MG63 (cell line): ENCODE data around the gene S100A1. TPM values are rescaled to one million over a fixed set of nuclear protein-coding genes. Genes with fewer than 3 reads are reported as not detected.
A peak's percentile ranks its signal among the peaks of the same experiment; 100 is the strongest.
"Not testable (repeated sequence)": the region's sequence is repeated elsewhere in the genome, so short reads cannot be mapped to it uniquely, and the experiment has no call there.

Source experiments
- DNase-seq: peaks from one replicate; pipeline ENCODE4 v3.0.0-alpha.2; 2020
- H3K27me3 ChIP-seq: fragments of 250-450 bp; sonication (Bioruptor Pico); 2 replicates; pipeline ENCODE4 v1.5.1; 2020; ENCODE audit warnings: mild to moderate bottlenecking, moderate library complexity
- H3K36me3 ChIP-seq: fragments of 250-450 bp; sonication (Bioruptor Pico); 2 replicates; pipeline ENCODE4 v1.5.1; 2020; ENCODE audit warnings: mild to moderate bottlenecking, moderate library complexity
- H3K4me3 ChIP-seq: fragments of 250-450 bp; sonication (Bioruptor Pico); 2 replicates; pipeline ENCODE4 v1.5.1; 2020; ENCODE audit warnings: mild to moderate bottlenecking, moderate library complexity
- H3K9me3 ChIP-seq: fragments of 250-450 bp; sonication (Bioruptor Pico); 2 replicates; pipeline ENCODE4 v1.5.1; 2020; ENCODE audit warnings: mild to moderate bottlenecking, moderate library complexity
- total RNA-seq: library from RNA; depleted of rRNA; stranded (reverse); fragments of >200 nt; shearing (Covaris generic); gene quantifications from 2 replicates; pipeline ENCODE4 v1.2.3, GENCODE V29; 2014; ENCODE audit warnings: low replicate concordance; rRNA removed

S100A1 gene
- total RNA-seq: 0.99 TPM in 1 of 2 replicates, not detected in the other

- peak; percentile 59 for DNase-seq
- peak within 1 kb of the TSS; percentile 56 for H3K4me3 ChIP-seq
- no peaks in the 10 kb centered on the region for H3K27me3 ChIP-seq
- no peaks in the 10 kb centered on the region for H3K9me3 ChIP-seq
- H3K36me3 ChIP-seq: peaks cover 33% of the 10 kb centered on the region
Measured at GRCh38 chr1:153627715-153628626, at the start of gene S100A1. Gene S100A1 (plus strand): TSS chr1:153628434. CDS start chr1:153630522, 2,088 bp downstream.

- Histone ChIP-seq H3K36me3 (no peaks in the 10 kb centered on the region), H3K4me3 (no peak overlapping the region), H3K27me3 (no peaks in the 10 kb centered on the region), H3K9me3 (no peaks in the 10 kb centered on the region)
- DNase-seq: no peak
Measured at GRCh38 chr1:153578490-153578889, 49.7 kb upstream of the S100A1 start.

- H3K4me3 ChIP-seq: no peak overlapping the region
- H3K9me3 ChIP-seq: no peaks in the 10 kb centered on the region
- H3K36me3 ChIP-seq: no peaks in the 10 kb centered on the region
- DNase-seq: no peak
- no peaks in the 10 kb centered on the region for H3K27me3 ChIP-seq
Measured at GRCh38 chr1:153578936-153579335, 49.3 kb upstream of the S100A1 start.

- DNase-seq: peak; percentile 80
- not testable (repeated sequence) for H3K27me3 ChIP-seq, H3K36me3 ChIP-seq, H3K9me3 ChIP-seq
- H3K4me3 ChIP-seq: peak overlapping the region; percentile 54
Measured at GRCh38 chr1:153582836-153583235, 45.4 kb upstream of the S100A1 start.

- peak overlapping the region; percentile 54 for H3K4me3 ChIP-seq
- not testable (repeated sequence) for H3K9me3 ChIP-seq, DNase-seq, H3K36me3 ChIP-seq, H3K27me3 ChIP-seq
Measured at GRCh38 chr1:153583514-153583913, 44.7 kb upstream of the S100A1 start.

- DNase-seq: no peak
- no peaks in the 10 kb centered on the region for H3K9me3 ChIP-seq
- H3K27me3 ChIP-seq: no peaks in the 10 kb centered on the region
- H3K4me3 ChIP-seq: peak overlapping the region; percentile 54; the same call in 1 of the 2 replicates
- H3K36me3 ChIP-seq: no peaks in the 10 kb centered on the region
Measured at GRCh38 chr1:153583976-153584375, 44.3 kb upstream of the S100A1 start.

GRCh38 chr1:153585006-153585405 is 43.2 kb upstream of the S100A1 start:
- DNase-seq: no peak
- Histone ChIP-seq H3K4me3 (no peak overlapping the region), H3K36me3 (no peaks in the 10 kb centered on the region)

GRCh38 chr1:153586347-153586746 is 41.9 kb upstream of the S100A1 start:
- Histone ChIP-seq H3K9me3 (no peaks in the 10 kb centered on the region), H3K36me3 (no peaks in the 10 kb centered on the region), H3K27me3 (no peaks in the 10 kb centered on the region), H3K4me3 (no peak overlapping the region)
- DNase-seq: no peak

More at GRCh38 chr1:153585006-153585405, 43.2 kb upstream of the S100A1 start:
- H3K27me3 ChIP-seq: no peaks in the 10 kb centered on the region
- H3K9me3 ChIP-seq: no peaks in the 10 kb centered on the region

GRCh38 chr1:153587314-153587713 is 40.9 kb upstream of the S100A1 start:
- no peaks in the 10 kb centered on the region for H3K27me3 ChIP-seq
- no peak for DNase-seq
- H3K36me3 ChIP-seq: no peaks in the 10 kb centered on the region
- no peaks in the 10 kb centered on the region for H3K9me3 ChIP-seq
- no peak overlapping the region for H3K4me3 ChIP-seq

- H3K9me3 ChIP-seq, H3K36me3 ChIP-seq, H3K27me3 ChIP-seq, H3K4me3 ChIP-seq, DNase-seq: not testable (repeated sequence)
Measured at GRCh38 chr1:153588033-153588432, 40.2 kb upstream of the S100A1 start.

GRCh38 chr1:153588482-153588881 is 39.8 kb upstream of the S100A1 start:
- Histone ChIP-seq H3K9me3 (no peaks in the 10 kb centered on the region), H3K4me3 (no peak overlapping the region), H3K27me3 (no peaks in the 10 kb centered on the region), H3K36me3 (no peaks in the 10 kb centered on the region)
- no peak for DNase-seq

- no peaks in the 10 kb centered on the region for H3K9me3 ChIP-seq
- no peak overlapping the region for H3K4me3 ChIP-seq
- no peak for DNase-seq
- no peaks in the 10 kb centered on the region for H3K36me3 ChIP-seq
- H3K27me3 ChIP-seq: no peaks in the 10 kb centered on the region
Measured at GRCh38 chr1:153592748-153593147, 35.5 kb upstream of the S100A1 start.

- no peaks in the 10 kb centered on the region for H3K27me3 ChIP-seq
- peaks cover 13% of the 10 kb centered on the region for H3K36me3 ChIP-seq
- no peaks in the 10 kb centered on the region for H3K9me3 ChIP-seq
- DNase-seq: no peak
- no peak overlapping the region for H3K4me3 ChIP-seq
Measured at GRCh38 chr1:153597206-153597605, 31.0 kb upstream of the S100A1 start.

GRCh38 chr1:153598309-153599172 is 29.7 kb upstream of the S100A1 start:
- H3K9me3 ChIP-seq: no peaks in the 10 kb centered on the region
- H3K27me3 ChIP-seq: no peaks in the 10 kb centered on the region
- DNase-seq: no peak
- peaks cover 13% of the 10 kb centered on the region for H3K36me3 ChIP-seq
- no peak overlapping the region for H3K4me3 ChIP-seq

- Histone ChIP-seq H3K27me3 (no peaks in the 10 kb centered on the region), H3K4me3 (no peak overlapping the region), H3K9me3 (no peaks in the 10 kb centered on the region), H3K36me3 (peaks cover 15% of the 10 kb centered on the region)
- DNase-seq: no peak
Measured at GRCh38 chr1:153599847-153600246, 28.4 kb upstream of the S100A1 start.

- no peaks in the 10 kb centered on the region for H3K9me3 ChIP-seq
- no peak for DNase-seq
- H3K36me3 ChIP-seq: peaks cover 41% of the 10 kb centered on the region
- no peak overlapping the region for H3K4me3 ChIP-seq
- H3K27me3 ChIP-seq: no peaks in the 10 kb centered on the region
Measured at GRCh38 chr1:153602749-153603148, 25.5 kb upstream of the S100A1 start.

- Histone ChIP-seq H3K27me3 (no peaks in the 10 kb centered on the region), H3K4me3 (no peak overlapping the region), H3K36me3 (peaks cover 53% of the 10 kb centered on the region), H3K9me3 (no peaks in the 10 kb centered on the region)
- DNase-seq: no peak
Measured at GRCh38 chr1:153606194-153606593, 22.0 kb upstream of the S100A1 start.
